Sigmoid colon (tissue), 7 donors: ENCODE measurements around the gene AHCYL2. TPM values are rescaled to one million over a fixed set of nuclear protein-coding genes. Genes with fewer than 3 reads are reported as not detected.
"Not testable (repeated sequence)": the region's sequence is repeated elsewhere in the genome, so short reads cannot be mapped to it uniquely, and the experiment has no call there.

ENCODE experiments used
- DNase-seq: peaks from one replicate; pipeline ENCODE4 v3.0.0-alpha.2; 2019
- H3K27ac ChIP-seq, 4 donors: fragments of 200-600 bp; sonication (generic); one replicate each; pipeline ENCODE4 v1.5.1; 2016 to 2019; ENCODE audit warnings: mild to moderate bottlenecking in 1 of 4
- H3K27me3 ChIP-seq, 3 donors: fragments of 200-600 bp; sonication (generic); one replicate each; pipeline ENCODE4 v1.5.1; 2019; ENCODE audit warnings: mild to moderate bottlenecking in 1 of 3
- H3K36me3 ChIP-seq, 4 donors: fragments of 200-600 bp; sonication (generic); one replicate each; pipeline ENCODE4 v1.5.1; 2016 to 2019
- H3K4me1 ChIP-seq, 4 donors: fragments of 200-600 bp; sonication (generic); one replicate each; pipeline ENCODE4 v1.5.1; 2017 to 2019
- H3K4me3 ChIP-seq, 4 donors: fragments of 200-600 bp; sonication (generic); one replicate each; pipeline ENCODE4 v1.5.1; 2017 to 2019; ENCODE audit warnings: mild to moderate bottlenecking in 2 of 4, moderate library complexity in 1 of 4
- H3K9me3 ChIP-seq, 4 donors: fragments of 200-600 bp in 3 of 4; sonication (generic) in 3 of 4; one replicate each; pipeline versions ENCODE4 v1.5.1 to v1.6.1; 2013 to 2019
- EP300 ChIP-seq, 4 donors: sonication (generic); formaldehyde crosslinking; IDR thresholded peaks; one replicate each; pipeline ENCODE4 v1.6.1; 2017; ENCODE audit warnings: antibody characterized with exemption in 4 of 4
- POLR2A ChIP-seq, 2 donors: fragments of 450-650 bp; IDR thresholded peaks; one replicate each; pipeline ENCODE4 v1.6.1; 2016; ENCODE audit warnings: antibody characterized with exemption in 2 of 2, mild to moderate bottlenecking in 2 of 2, moderate library complexity in 2 of 2
- POLR2AphosphoS5 ChIP-seq, 4 donors: sonication (generic); formaldehyde crosslinking; IDR thresholded peaks; one replicate each; pipeline ENCODE4 v1.6.1; 2017; ENCODE audit warnings: antibody characterized with exemption in 4 of 4
- WGBS, 2 donors: extraction: QIAGEN DNeasy Blood & Tissue Kit; methylation state at CpG; one replicate each; pipeline ENCODE4 v1.1.7; 2013; 5-methylcytosine and 5-hydroxymethylcytosine counted together
- intact Hi-C: fragments of 100-400 bp; cut with DNase I; formaldehyde crosslinking; loops from one replicate; pipeline ENCODE4 v1.15.1; 2023
- polyA plus RNA-seq, 3 donors: library from polyadenylated mRNA; stranded (reverse); fragments of 200-250 nt; gene quantifications; one replicate each; pipeline ENCODE4 v1.2.3, GENCODE V29; 2013
- total RNA-seq, 4 donors: library from RNA; depleted of rRNA; stranded (reverse); fragments of >200 nt; gene quantifications; one replicate each; pipeline ENCODE4 v1.1.0, GENCODE V29; 2016
- TF ChIP-seq, protein P1 (sequence below), 4 experiments: fragments of 450-650 bp in 3 of 4; fragments of 200-600 bp in 1 of 4; IDR thresholded peaks; one replicate each; pipeline ENCODE4 v1.5.1; 2016 to 2019; ENCODE audit warnings: antibody characterized with exemption in 4 of 4, mild to moderate bottlenecking in 3 of 4, moderate library complexity in 2 of 4
- donor health status: healthy with polysubstance abuse.
- donor health status: Bipolar disorder and iron deficiency.
- donor health status: healthy.

AHCYL2 gene
- total and polyA plus RNA-seq, 7 donors = 12.5 to 219 (median 16.8) TPM

DNA sequence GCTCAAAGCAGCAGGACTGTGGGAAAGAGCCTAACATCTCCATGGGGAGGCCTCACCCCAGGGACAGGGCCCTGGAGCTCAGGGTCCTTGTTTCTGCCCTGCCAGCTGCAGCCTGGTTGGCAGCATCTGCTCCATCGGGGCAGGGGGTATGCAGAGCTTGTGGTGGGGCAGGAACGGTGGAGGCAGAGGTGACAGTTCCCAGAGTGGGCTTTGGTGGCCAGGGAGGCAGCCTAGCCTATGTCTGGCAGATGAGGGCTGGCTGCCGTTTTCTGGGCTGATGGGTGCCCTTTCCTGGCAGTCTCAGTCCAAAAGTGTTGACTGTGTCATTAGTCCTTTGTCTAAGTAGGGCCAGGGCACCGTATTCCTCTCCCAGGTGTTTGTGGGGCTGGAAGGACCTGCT lies 12.2 kb upstream of the AHCYL2 start:
- DNase-seq = peak; percentile 52
- 83 to 85% methylated on average over 4 of the region's 4 CpGs for WGBS, 2 donors
- intact Hi-C loops = no loop called here
- Histone ChIP-seq H3K27me3 (no peaks in the 10 kb centered on the region), H3K36me3 (peaks cover 0 to 33% (median 6%) of the 10 kb centered on the region in 4 donors), H3K4me3 (no peak overlapping the region), H3K27ac (no peak overlapping the region), H3K4me1 (peaks cover 0 to 5% (median 1%) of the 10 kb centered on the region in 4 donors), H3K9me3 (no peaks in the 10 kb centered on the region)
- no peak for TF ChIP-seq POLR2AphosphoS5 (IDR thresholded peaks at IDR 0.05)
- no peak for TF ChIP-seq POLR2A (IDR thresholded peaks at IDR 0.05)
- TF ChIP-seq EP300 (IDR thresholded peaks at IDR 0.05) = no peak
- TF ChIP-seq, protein P1, sequence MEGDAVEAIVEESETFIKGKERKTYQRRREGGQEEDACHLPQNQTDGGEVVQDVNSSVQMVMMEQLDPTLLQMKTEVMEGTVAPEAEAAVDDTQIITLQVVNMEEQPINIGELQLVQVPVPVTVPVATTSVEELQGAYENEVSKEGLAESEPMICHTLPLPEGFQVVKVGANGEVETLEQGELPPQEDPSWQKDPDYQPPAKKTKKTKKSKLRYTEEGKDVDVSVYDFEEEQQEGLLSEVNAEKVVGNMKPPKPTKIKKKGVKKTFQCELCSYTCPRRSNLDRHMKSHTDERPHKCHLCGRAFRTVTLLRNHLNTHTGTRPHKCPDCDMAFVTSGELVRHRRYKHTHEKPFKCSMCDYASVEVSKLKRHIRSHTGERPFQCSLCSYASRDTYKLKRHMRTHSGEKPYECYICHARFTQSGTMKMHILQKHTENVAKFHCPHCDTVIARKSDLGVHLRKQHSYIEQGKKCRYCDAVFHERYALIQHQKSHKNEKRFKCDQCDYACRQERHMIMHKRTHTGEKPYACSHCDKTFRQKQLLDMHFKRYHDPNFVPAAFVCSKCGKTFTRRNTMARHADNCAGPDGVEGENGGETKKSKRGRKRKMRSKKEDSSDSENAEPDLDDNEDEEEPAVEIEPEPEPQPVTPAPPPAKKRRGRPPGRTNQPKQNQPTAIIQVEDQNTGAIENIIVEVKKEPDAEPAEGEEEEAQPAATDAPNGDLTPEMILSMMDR (IDR thresholded peaks at IDR 0.05) = no peak

DNA sequence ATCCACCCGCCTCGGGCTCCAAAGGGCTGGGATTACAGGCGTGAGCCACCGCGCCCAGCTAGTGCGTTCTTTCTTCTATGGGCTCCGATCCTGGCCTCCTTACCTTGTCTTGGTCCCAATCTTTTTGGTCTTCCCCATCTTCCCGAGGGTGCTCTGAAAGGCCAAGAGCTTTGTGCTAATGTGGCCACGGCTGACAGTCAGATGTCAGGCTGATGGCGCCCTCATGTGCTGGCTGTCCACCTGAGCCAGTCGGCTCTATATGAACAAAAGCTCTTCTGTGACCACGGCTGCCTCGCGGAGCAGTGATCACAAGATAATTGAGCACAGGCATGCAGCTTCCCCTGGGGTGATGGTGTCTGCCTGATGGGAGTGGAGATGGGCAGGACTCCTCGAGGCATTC lies 11.0 kb upstream of the AHCYL2 start:
- Histone ChIP-seq H3K27me3 (no peaks in the 10 kb centered on the region), H3K9me3 (no peaks in the 10 kb centered on the region), H3K4me1 (peaks cover 0 to 7% (median 1%) of the 10 kb centered on the region in 4 donors), H3K27ac (no peak overlapping the region), H3K4me3 (no peak overlapping the region), H3K36me3 (peaks cover 0 to 27% (median 6%) of the 10 kb centered on the region in 4 donors)
- TF ChIP-seq, protein P1 (IDR thresholded peaks at IDR 0.05) = no peak
- TF ChIP-seq EP300 (IDR thresholded peaks at IDR 0.05) (no peak), POLR2A (IDR thresholded peaks at IDR 0.05) (no peak), POLR2AphosphoS5 (IDR thresholded peaks at IDR 0.05) (no peak)
- DNase-seq = peak; percentile 52
- WGBS, 2 donors = 48 to 65% methylated on average over 15 of the region's 15 CpGs
- intact Hi-C loops = no loop called here

DNA sequence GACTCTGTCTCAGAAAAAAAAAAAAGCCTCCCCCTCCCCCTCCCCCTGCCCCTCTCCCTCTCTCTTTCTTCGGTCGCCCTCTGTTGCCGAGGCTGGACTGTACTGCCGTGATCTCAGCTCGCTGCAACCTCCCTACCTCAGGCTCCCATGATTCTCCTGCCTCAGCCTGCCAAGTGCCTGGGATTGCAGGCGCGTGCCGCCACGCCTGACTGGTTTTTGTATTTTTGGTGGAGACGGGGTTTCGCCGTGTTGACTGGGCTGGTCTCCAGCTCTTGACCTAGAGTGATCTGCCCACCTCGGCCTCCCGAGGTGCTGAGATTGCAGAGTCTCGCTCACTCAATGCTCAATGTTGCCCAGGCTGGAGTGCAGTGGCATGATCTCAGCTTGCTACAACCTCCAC lies 9.1 kb upstream of the AHCYL2 start:
- intact Hi-C loops, H3K27me3 ChIP-seq, H3K4me3 ChIP-seq, H3K4me1 ChIP-seq, H3K27ac ChIP-seq, DNase-seq, H3K9me3 ChIP-seq: not testable (repeated sequence)
- 96 to 98% methylated on average over 15 of the region's 15 CpGs for whole genome bisulfite sequencing, 2 donors
- peaks cover 0 to 20% (median 6%) of the 10 kb centered on the region in 4 donors for H3K36me3 ChIP-seq

DNA sequence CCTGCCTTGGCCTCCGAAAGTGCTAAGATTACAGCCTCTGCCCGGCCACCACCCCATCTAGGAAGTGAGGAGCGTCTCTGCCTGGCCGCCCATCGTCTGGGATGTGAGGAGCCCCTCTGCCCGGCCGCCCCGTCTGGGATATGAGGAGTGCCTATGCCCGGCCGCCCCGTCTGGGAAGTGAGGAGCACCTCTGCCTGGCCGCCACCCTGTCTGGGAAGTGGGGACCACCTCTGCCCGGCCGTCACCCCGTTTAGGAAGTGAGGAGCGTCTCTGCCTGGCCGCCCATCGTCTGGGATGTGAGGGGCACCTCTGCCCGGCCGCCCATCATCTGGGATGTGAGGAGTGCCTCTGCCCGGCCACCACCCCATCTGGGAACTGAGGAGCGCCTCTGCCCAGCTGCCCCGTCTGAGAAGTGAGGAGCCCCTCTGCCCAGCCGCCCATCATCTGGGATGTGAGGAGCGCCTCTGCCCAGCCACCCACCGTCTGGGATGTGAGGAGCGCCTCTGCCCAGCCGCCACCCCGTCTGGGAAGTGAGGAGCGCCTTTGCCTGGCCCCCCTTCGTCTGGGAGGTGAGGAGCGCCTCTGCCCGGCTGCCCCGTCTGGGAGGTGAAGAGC lies 8.6 kb upstream of the AHCYL2 start:
- intact Hi-C loops = not testable (repeated sequence)
- H3K36me3 ChIP-seq = peaks cover 0 to 16% (median 4%) of the 10 kb centered on the region in 4 donors

DNA sequence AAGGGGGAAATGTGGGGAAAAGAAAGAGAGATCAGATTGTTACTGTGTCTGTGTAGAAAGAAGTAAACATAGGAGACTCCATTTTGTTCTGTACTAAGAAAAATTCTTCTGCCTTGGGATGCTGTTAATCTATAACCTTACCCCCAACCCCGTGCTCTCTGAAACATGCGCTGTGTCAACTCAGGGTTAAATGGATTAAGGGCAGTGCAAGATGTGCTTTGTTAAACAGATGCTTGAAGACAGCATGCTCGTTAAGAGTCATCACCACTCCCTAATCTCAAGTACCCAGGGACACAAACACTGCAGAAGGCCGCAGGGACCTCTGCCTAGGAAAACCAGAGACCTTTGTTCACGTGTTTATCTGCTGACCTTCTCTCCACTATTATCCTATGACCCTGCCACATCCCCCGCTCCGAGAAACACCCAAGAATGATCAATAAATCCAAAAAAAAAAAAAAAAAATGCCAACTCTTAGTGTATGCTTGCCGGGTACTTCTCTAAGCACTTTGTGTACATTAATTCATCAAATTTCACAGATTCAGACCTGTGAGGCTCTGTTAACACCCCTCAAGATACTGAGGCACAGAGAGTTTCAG lies 7.9 kb upstream of the AHCYL2 start:
- H3K4me3 ChIP-seq, H3K27ac ChIP-seq, DNase-seq, intact Hi-C loops, H3K27me3 ChIP-seq, H3K36me3 ChIP-seq, H3K9me3 ChIP-seq, H3K4me1 ChIP-seq: not testable (repeated sequence)
- 53 to 73% methylated on average over 7 to 8 of the region's 8 CpGs for WGBS, 2 donors

More for the DNA sequence above, 8.6 kb upstream of the AHCYL2 start:
- not testable (repeated sequence) for H3K27ac ChIP-seq, H3K27me3 ChIP-seq, H3K9me3 ChIP-seq, H3K4me1 ChIP-seq, H3K4me3 ChIP-seq
- WGBS, 2 donors = 96 to 97% methylated on average over 34 of the region's 34 CpGs
- peak; percentile 47 for DNase-seq

DNA sequence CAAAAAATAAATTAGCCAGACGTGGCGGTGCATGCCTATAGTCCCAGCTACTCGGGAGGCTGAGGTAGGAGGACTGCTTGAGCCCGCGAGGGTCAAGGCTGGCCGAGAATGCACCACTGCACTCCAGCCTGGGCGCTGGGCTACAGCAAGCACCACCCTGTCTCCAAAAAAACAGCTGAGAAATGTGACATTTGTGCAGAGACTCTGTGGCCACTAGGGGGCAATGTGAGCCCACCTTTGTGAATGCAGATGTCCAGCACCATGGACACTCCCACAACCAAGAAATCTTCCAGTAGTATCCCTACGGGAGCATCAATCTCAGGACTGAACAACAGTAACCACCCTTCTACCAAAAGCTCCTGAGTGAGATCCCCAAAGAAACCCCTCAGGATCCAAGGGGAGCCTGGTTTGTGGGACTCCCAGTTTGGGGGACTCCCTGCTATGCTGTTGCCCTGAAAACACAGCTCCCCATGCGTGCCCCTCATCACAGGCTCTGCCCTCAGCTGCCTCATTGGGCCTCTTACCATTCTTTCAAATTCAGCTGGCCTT lies 6.2 kb upstream of the AHCYL2 start:
- no peak for TF ChIP-seq POLR2A (IDR thresholded peaks at IDR 0.05)
- no peak for TF ChIP-seq EP300 (IDR thresholded peaks at IDR 0.05)
- TF ChIP-seq POLR2AphosphoS5 (IDR thresholded peaks at IDR 0.05) = no peak
- TF ChIP-seq, protein P1 (IDR thresholded peaks at IDR 0.05) = peak; percentile 82 to 89 (median 86)
- H3K36me3 ChIP-seq = no peaks in the 10 kb centered on the region
- intact Hi-C loops = loop anchor here (1.0 to 2.0 kb wide), 2 partner anchors 53 to 78 kb away; no protein-coding TSS in a partner anchor
- WGBS, 2 donors = 12 to 14% methylated on average over 9 of the region's 9 CpGs
- no peak overlapping the region for H3K27ac ChIP-seq
- peak; percentile 90 for DNase-seq
- no peak overlapping the region for H3K4me3 ChIP-seq
- H3K4me1 ChIP-seq = peaks cover 0 to 3% (median 0%) of the 10 kb centered on the region in 4 donors
- no peaks in the 10 kb centered on the region for H3K9me3 ChIP-seq
- no peaks in the 10 kb centered on the region for H3K27me3 ChIP-seq

DNA sequence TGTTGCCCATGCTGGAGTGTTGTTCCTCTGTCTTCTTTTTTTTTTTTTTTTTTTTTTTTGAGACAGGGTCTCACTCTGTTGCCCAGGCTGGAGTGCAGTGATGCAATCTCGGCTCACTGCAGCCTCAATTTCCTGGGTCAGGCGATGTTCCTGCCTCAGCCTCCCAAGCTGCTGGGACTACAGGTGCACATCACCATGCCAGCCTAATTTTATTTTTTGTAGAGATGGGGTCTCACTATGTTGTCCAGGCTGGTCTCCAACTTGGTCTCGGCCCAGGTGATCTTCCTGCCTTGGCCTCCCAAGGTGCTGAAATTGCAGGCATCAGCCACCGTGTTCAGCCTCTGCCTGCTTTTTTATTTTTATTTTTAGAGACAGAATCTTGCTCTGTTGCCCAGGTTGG lies 5.7 kb upstream of the AHCYL2 start:
- H3K27me3 ChIP-seq, H3K27ac ChIP-seq, H3K9me3 ChIP-seq, H3K4me3 ChIP-seq, H3K4me1 ChIP-seq, H3K36me3 ChIP-seq: not testable (repeated sequence)
- DNase-seq = peak; percentile 22
- 92 to 94% methylated on average over 4 of the region's 4 CpGs for WGBS, 2 donors
- intact Hi-C loops = loop anchor here (2.0 kb wide), 1 partner anchor 78 kb away; no protein-coding TSS in a partner anchor
